ENCODE data around the gene PPP6C. TPM values are rescaled to one million over a fixed set of nuclear protein-coding genes. Genes with fewer than 3 reads are reported as not detected.

PPP6C gene
- total RNA-seq, 1 experiment from 2014 or later: 50.8 TPM

DNA sequence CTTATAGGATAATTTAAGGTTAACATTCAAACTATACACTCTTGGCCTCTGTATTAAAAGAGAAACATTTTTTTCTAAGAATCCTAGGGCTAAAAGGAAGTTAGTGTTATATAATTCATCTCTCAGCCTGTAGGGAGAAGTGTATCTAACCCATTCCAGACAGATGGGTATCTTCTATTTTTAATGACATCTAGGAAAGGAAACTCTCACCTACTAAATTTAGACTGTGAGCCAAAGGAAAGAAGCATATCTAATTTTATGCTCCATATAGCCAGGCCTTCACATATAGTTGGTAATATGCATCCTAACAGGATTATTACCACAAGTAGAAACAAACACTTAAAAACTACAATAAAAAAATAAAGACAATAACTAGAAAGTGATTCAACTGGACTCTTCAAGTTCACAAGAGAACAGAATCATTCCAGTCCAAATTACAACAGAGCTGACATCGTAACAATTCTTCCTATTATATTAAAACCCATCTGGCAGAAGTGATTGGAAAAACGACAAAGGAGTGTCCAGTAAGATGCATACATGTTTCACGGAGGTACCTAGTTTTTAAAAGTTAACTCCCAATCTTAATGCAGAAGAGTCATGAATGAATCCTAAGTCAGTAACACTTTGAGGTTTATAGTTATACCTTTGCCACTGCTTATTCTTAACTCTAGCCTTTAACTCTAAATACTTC lies 85.7 kb downstream of the PPP6C start:
- POLR2A ChIA-PET (ENCODE audit: low non-redundant PET): no interaction called here
- H3K27ac ChIP-seq (ENCODE audit: low read depth, low read length, poor library complexity, severe bottlenecking): no peak overlapping the region

GRCh38 chr9:125103021-125103420 lies 86.6 kb downstream of the PPP6C start:
- Histone ChIP-seq H3K9me3 (ENCODE audit: low read depth, low read length, poor library complexity, severe bottlenecking) (no peaks in the 10 kb centered on the region), H3K27me3 (replicated peaks; ENCODE audit: insufficient read depth, low read depth, low read length, poor library complexity) (no peaks in the 10 kb centered on the region), H3K4me1 (ENCODE audit: insufficient read depth, low read length, poor library complexity, severe bottlenecking) (peaks cover 15% of the 10 kb centered on the region), H3K4me3 (ENCODE audit: low read depth, low read length, poor library complexity, severe bottlenecking) (no peak overlapping the region), H3K27ac (ENCODE audit: low read depth, low read length, poor library complexity, severe bottlenecking) (no peak overlapping the region), H3K36me3 (ENCODE audit: insufficient read depth, low read length, poor library complexity, severe bottlenecking) (no peaks in the 10 kb centered on the region)
- ChIA-PET CTCF (no interaction called here), POLR2A (ENCODE audit: low non-redundant PET) (no interaction called here)
- DNase-seq (ENCODE audit: low spot score): no peak
- TF ChIP-seq EZH2 (IDR thresholded peaks at IDR 0.05; ENCODE audit: borderline replicate concordance, low read depth, low read length, poor library complexity, severe bottlenecking) (no peak), CTCF (conservative IDR thresholded peaks at IDR 0.05; ENCODE audit: low read depth, low read length) (no peak)
- intact Hi-C loops (cut with micrococcal nuclease; ENCODE audit: unreplicated experiment): no loop called here
- no TSS peak for BruUV-seq (replicated peaks)

More for the DNA sequence above, 85.7 kb downstream of the PPP6C start:
- Histone ChIP-seq H3K27me3 (replicated peaks; ENCODE audit: insufficient read depth, low read depth, low read length, poor library complexity) (no peaks in the 10 kb centered on the region), H3K9me3 (ENCODE audit: low read depth, low read length, poor library complexity, severe bottlenecking) (no peaks in the 10 kb centered on the region), H3K4me3 (ENCODE audit: low read depth, low read length, poor library complexity, severe bottlenecking) (no peak overlapping the region), H3K36me3 (ENCODE audit: insufficient read depth, low read length, poor library complexity, severe bottlenecking) (no peaks in the 10 kb centered on the region), H3K4me1 (ENCODE audit: insufficient read depth, low read length, poor library complexity, severe bottlenecking) (peaks cover 15% of the 10 kb centered on the region)
- CTCF ChIA-PET: no interaction called here
- no peak for TF ChIP-seq EZH2 (IDR thresholded peaks at IDR 0.05; ENCODE audit: borderline replicate concordance, low read depth, low read length, poor library complexity, severe bottlenecking)
- no peak for TF ChIP-seq CTCF (conservative IDR thresholded peaks at IDR 0.05; ENCODE audit: low read depth, low read length)
- BruUV-seq (replicated peaks): no TSS peak
- no peak for DNase-seq (ENCODE audit: low spot score)
- intact Hi-C loops (cut with micrococcal nuclease; ENCODE audit: unreplicated experiment): no loop called here

- DNase-seq (ENCODE audit: low spot score): no peak
- no peaks in the 10 kb centered on the region for H3K27me3 ChIP-seq (replicated peaks; ENCODE audit: insufficient read depth, low read depth, low read length, poor library complexity)
- ChIA-PET POLR2A (ENCODE audit: low non-redundant PET) (no interaction called here), CTCF (no interaction called here)
- H3K4me3 ChIP-seq (ENCODE audit: low read depth, low read length, poor library complexity, severe bottlenecking): no peak overlapping the region
- H3K9me3 ChIP-seq (ENCODE audit: low read depth, low read length, poor library complexity, severe bottlenecking): peaks cover 5% of the 10 kb centered on the region
- no peak overlapping the region for H3K27ac ChIP-seq (ENCODE audit: low read depth, low read length, poor library complexity, severe bottlenecking)
- TF ChIP-seq EZH2 (IDR thresholded peaks at IDR 0.05; ENCODE audit: borderline replicate concordance, low read depth, low read length, poor library complexity, severe bottlenecking): no peak
- no peak for TF ChIP-seq CTCF (conservative IDR thresholded peaks at IDR 0.05; ENCODE audit: low read depth, low read length)
- H3K36me3 ChIP-seq (ENCODE audit: insufficient read depth, low read length, poor library complexity, severe bottlenecking): no peaks in the 10 kb centered on the region
- no TSS peak for BruUV-seq (replicated peaks)
- intact Hi-C loops (cut with micrococcal nuclease; ENCODE audit: unreplicated experiment): no loop called here
- peaks cover 10% of the 10 kb centered on the region for H3K4me1 ChIP-seq (ENCODE audit: insufficient read depth, low read length, poor library complexity, severe bottlenecking)
Observed at GRCh38 chr9:125100822-125101221, 88.8 kb downstream of the PPP6C start.

Measured in A673 (cell line).